Right cardiac atrium (tissue), 5 donors: Measurements from ENCODE around the gene LRP11. TPM values are rescaled to one million over a fixed set of nuclear protein-coding genes. Genes with fewer than 3 reads are reported as not detected.
"Not testable (repeated sequence)": the region's sequence is repeated elsewhere in the genome, so short reads cannot be mapped to it uniquely, and the experiment has no call there.

Source experiments
- ATAC-seq, 2 donors: fragments of 200-7000 bp; cut with Tn5 transposase; one replicate each; pipeline versions ENCODE4 v1.8.0 to v1.9.1; 2020; ENCODE audit warnings: moderate library complexity in 2 of 2, mild to moderate bottlenecking in 1 of 2
- DNase-seq, 3 donors: peaks; one replicate each; pipeline ENCODE4 v3.0.0-alpha.2; 2020
- H3K27ac ChIP-seq: one replicate; pipeline ENCODE4 v1.5.1; 2013; ENCODE audit warnings: mild to moderate bottlenecking, low read length, control low read depth, moderate library complexity
- H3K27me3 ChIP-seq: one replicate; pipeline ENCODE4 v1.6.1; 2013; ENCODE audit not compliant: control insufficient read depth, insufficient read depth
- H3K4me1 ChIP-seq: one replicate; pipeline ENCODE4 v1.6.1; 2013; ENCODE audit warnings: low read length; ENCODE audit not compliant: control insufficient read depth, insufficient read depth
- H3K4me3 ChIP-seq: one replicate; pipeline ENCODE4 v1.5.1; 2013; ENCODE audit warnings: low read length, control low read depth
- H3K9me3 ChIP-seq: one replicate; pipeline ENCODE4 v1.6.1; 2013; ENCODE audit warnings: low read length; ENCODE audit not compliant: control insufficient read depth
- WGBS: extraction: QIAGEN DNeasy Blood & Tissue Kit; methylation state at CpG from one replicate; pipeline ENCODE4 v1.1.7; 2013; 5-methylcytosine and 5-hydroxymethylcytosine counted together
- intact Hi-C, 4 donors: fragments of 100-400 bp; cut with DNase I; formaldehyde crosslinking; loops; one replicate each; pipeline versions ENCODE4 v1.11.0 to v1.14.0; 2022 to 2023
- polyA plus RNA-seq: library from polyadenylated mRNA; stranded (reverse); fragments of 200-250 nt; gene quantifications from one replicate; pipeline ENCODE4 v1.2.3, GENCODE V29; 2013
- total RNA-seq, 4 donors: library from RNA; stranded (reverse); fragmentation: NEBNext Ultra II Directional; extraction: Animal tissue kit (Norgen Biotek cat#: 25700); gene quantifications; one replicate each; pipeline ENCODE4 v1.2.1, GENCODE V29; 2021
- donor health status: healthy with polysubstance abuse.
- donor health status: DM: no; HTN: yes; CAD: no.
- donor health status: DM: no; HTN: no; CAD: no.
- donor health status: DM: no; HTN: yes; CAD: no; lungs with severe emphysema.
- donor health status: DM: yes; HTN: yes; CAD: no.

Gene LRP11
- total and polyA plus RNA-seq, 5 donors = 11.5 to 36.6 (median 22.6) TPM

- no peak for ATAC-seq
- no peak for DNase-seq
- 58% methylated on average over 3 of the region's 3 CpGs for WGBS
- no peak overlapping the region for H3K27ac ChIP-seq
- H3K4me1 ChIP-seq = peaks cover 2% of the 10 kb centered on the region
- H3K27me3 ChIP-seq = no peaks in the 10 kb centered on the region
- H3K9me3 ChIP-seq = no peaks in the 10 kb centered on the region
- intact Hi-C loops = no loop called here
- no peak overlapping the region for H3K4me3 ChIP-seq
Observed at GRCh38 chr6:149845549-149845948, 18.6 kb downstream of the LRP11 start.

- Histone ChIP-seq H3K9me3 (no peaks in the 10 kb centered on the region), H3K27me3 (no peaks in the 10 kb centered on the region), H3K4me1 (peaks cover 2% of the 10 kb centered on the region), H3K27ac (no peak overlapping the region), H3K4me3 (no peak overlapping the region)
- intact Hi-C loops = no loop called here
- WGBS = 94% methylated on average over 2 of the region's 2 CpGs
- DNase-seq = no peak
- no peak for ATAC-seq
Observed at GRCh38 chr6:149844480-149844879, 19.7 kb downstream of the LRP11 start.

GRCh38 chr6:149844036-149844435 lies 20.1 kb downstream of the LRP11 start:
- H3K27ac ChIP-seq, H3K9me3 ChIP-seq, DNase-seq, H3K4me3 ChIP-seq, ATAC-seq, H3K27me3 ChIP-seq, intact Hi-C loops, H3K4me1 ChIP-seq: not testable (repeated sequence)
- 86% methylated on average over 4 of the region's 4 CpGs for WGBS

- Histone ChIP-seq H3K4me1 (peaks cover 2% of the 10 kb centered on the region), H3K27ac (no peak overlapping the region), H3K4me3 (no peak overlapping the region), H3K27me3 (no peaks in the 10 kb centered on the region), H3K9me3 (no peaks in the 10 kb centered on the region)
- peak; percentile 53 to 85 (median 67) for DNase-seq
- 70% methylated on average over 10 of the region's 10 CpGs for WGBS
- no peak for ATAC-seq
- intact Hi-C loops = no loop called here
Observed at GRCh38 chr6:149843051-149843633, 21.0 kb downstream of the LRP11 start.

- WGBS = 92% methylated on average over 7 of the region's 7 CpGs
- intact Hi-C loops = no loop called here
- no peak for DNase-seq
Observed at GRCh38 chr6:149842331-149842730, 21.8 kb downstream of the LRP11 start.

GRCh38 chr6:149840345-149841075 lies 23.6 kb downstream of the LRP11 start:
- no peaks in the 10 kb centered on the region for H3K27me3 ChIP-seq
- intact Hi-C loops = no loop called here
- DNase-seq (peak; percentile 89 to 97 (median 92)), ATAC-seq (peak; percentile 95 to 96)
- H3K27ac ChIP-seq = no peak overlapping the region
- WGBS = 31% methylated on average over 8 of the region's 8 CpGs
- H3K4me1 ChIP-seq = no peaks in the 10 kb centered on the region
- no peak overlapping the region for H3K4me3 ChIP-seq
- no peaks in the 10 kb centered on the region for H3K9me3 ChIP-seq

More at GRCh38 chr6:149842331-149842730, 21.8 kb downstream of the LRP11 start:
- Histone ChIP-seq H3K4me1 (peaks cover 2% of the 10 kb centered on the region), H3K27ac (no peak overlapping the region), H3K27me3 (no peaks in the 10 kb centered on the region), H3K4me3 (no peak overlapping the region), H3K9me3 (no peaks in the 10 kb centered on the region)
- ATAC-seq = no peak

- Histone ChIP-seq H3K27ac (no peak overlapping the region), H3K4me3 (no peak overlapping the region), H3K9me3 (no peaks in the 10 kb centered on the region), H3K27me3 (no peaks in the 10 kb centered on the region), H3K4me1 (no peaks in the 10 kb centered on the region)
- intact Hi-C loops = loop anchor here (2.0 to 5.0 kb wide), 3 partner anchors 88 to 98 kb away; partner anchors contain the start of gene RAET1G (in 1 of the 4)
- DNase-seq = peak in 1 of 3 donors; percentile 60
- WGBS = 58% methylated on average over 5 of the region's 5 CpGs
- peak; percentile 38 to 47 for ATAC-seq
Observed at GRCh38 chr6:149834513-149835481, 29.4 kb downstream of the LRP11 start.

- intact Hi-C loops = loop anchor here (2.0 to 5.0 kb wide), 2 partner anchors 93 to 99 kb away; no protein-coding TSS in a partner anchor
- WGBS = 94% methylated on average over 3 of the region's 3 CpGs
- no peak for DNase-seq
Observed at GRCh38 chr6:149833651-149834050, 30.5 kb downstream of the LRP11 start.

GRCh38 chr6:149831308-149831820 lies 32.8 kb downstream of the LRP11 start:
- 86% methylated on average over 6 of the region's 6 CpGs for WGBS
- no peaks in the 10 kb centered on the region for H3K9me3 ChIP-seq
- DNase-seq (no peak), ATAC-seq (peak in 1 of 2 donors; percentile 24)
- H3K27me3 ChIP-seq = no peaks in the 10 kb centered on the region
- H3K27ac ChIP-seq = no peak overlapping the region
- intact Hi-C loops = loop anchor here in 1 of 4 donors (5.0 kb wide), 1 partner anchor 101 kb away; no protein-coding TSS in a partner anchor
- H3K4me1 ChIP-seq = no peaks in the 10 kb centered on the region
- H3K4me3 ChIP-seq = no peak overlapping the region

More at GRCh38 chr6:149833651-149834050, 30.5 kb downstream of the LRP11 start:
- H3K27me3 ChIP-seq = no peaks in the 10 kb centered on the region
- no peaks in the 10 kb centered on the region for H3K9me3 ChIP-seq
- H3K4me1 ChIP-seq = no peaks in the 10 kb centered on the region
- H3K27ac ChIP-seq = no peak overlapping the region
- H3K4me3 ChIP-seq = no peak overlapping the region
- no peak for ATAC-seq

GRCh38 chr6:149830731-149831307 lies 33.3 kb downstream of the LRP11 start:
- DNase-seq = no peak
- intact Hi-C loops = loop anchor here in 1 of 4 donors (5.0 kb wide), 1 partner anchor 101 kb away; no protein-coding TSS in a partner anchor
- no peak overlapping the region for H3K27ac ChIP-seq
- H3K27me3 ChIP-seq = no peaks in the 10 kb centered on the region
- H3K9me3 ChIP-seq = no peaks in the 10 kb centered on the region
- WGBS = 78% methylated on average over 7 of the region's 7 CpGs
- ATAC-seq = no peak
- H3K4me3 ChIP-seq = no peak overlapping the region
- no peaks in the 10 kb centered on the region for H3K4me1 ChIP-seq
